ENCODE results near the gene CENPC. TPM values are rescaled to one million over a fixed set of nuclear protein-coding genes. Genes with fewer than 3 reads are reported as not detected.
"Not testable (repeated sequence)": the region's sequence is repeated elsewhere in the genome, so short reads cannot be mapped to it uniquely, and the experiment has no call there.

The CENPC gene
- total and polyA plus RNA-seq, 2 experiments from 2014 or later = 21.6 to 24.5 TPM

- not testable (repeated sequence) for ATAC-seq; H4K20me1 ChIP-seq (replicated peaks; ENCODE audit: insufficient read depth); H3K27me3 Mint-ChIP-seq (ENCODE audit: insufficient read depth, low read depth, poor library complexity); H3K4me1 ChIP-seq (ENCODE audit: insufficient read depth); H3K36me3 ChIP-seq (ENCODE audit: insufficient read depth); H3K4me3 Mint-ChIP-seq; H3K27me3 ChIP-seq (ENCODE audit: insufficient read depth); H3K4me2 ChIP-seq; H3K27ac ChIP-seq (ENCODE audit: low read depth); DNase-seq (ENCODE audit: low spot score); H3K9me2 ChIP-seq (ENCODE audit: insufficient read depth); H2AFZ ChIP-seq; H3K9me3 Mint-ChIP-seq; H3F3A ChIP-seq (replicated peaks; ENCODE audit: low read depth); H3K27ac Mint-ChIP-seq; H3K4me1 Mint-ChIP-seq; H3K4me3 ChIP-seq
- peaks cover 51% of the 10 kb centered on the region for H3K36me3 Mint-ChIP-seq (ENCODE audit: low read depth)
- H3K79me2 ChIP-seq (replicated peaks; ENCODE audit: insufficient read depth) = peaks cover 10% of the 10 kb centered on the region; the same call in 1 of the 2 replicates
These were observed 12.9 kb downstream of the CENPC start for GRCh38 chr4:67532397-67532796.

- peaks cover 6% of the 10 kb centered on the region; the same call in 2 of the 3 replicates for H3K9me3 Mint-ChIP-seq
- no peak overlapping the region for H3K4me3 Mint-ChIP-seq
- H3K27ac ChIP-seq (ENCODE audit: low read depth) = no peak overlapping the region
- H3K4me2 ChIP-seq = no peak overlapping the region
- H3K4me1 Mint-ChIP-seq = peaks cover 4% of the 10 kb centered on the region; the same call in 2 of the 3 replicates
- no peaks in the 10 kb centered on the region for H3K27me3 ChIP-seq (ENCODE audit: insufficient read depth)
- peak overlapping the region; percentile 81 for H3K27ac Mint-ChIP-seq
- peaks cover 54% of the 10 kb centered on the region for H3K36me3 Mint-ChIP-seq (ENCODE audit: low read depth)
- ATAC-seq = no peak
- H3F3A ChIP-seq (replicated peaks; ENCODE audit: low read depth) = no peaks in the 10 kb centered on the region
- H3K79me2 ChIP-seq (replicated peaks; ENCODE audit: insufficient read depth) = peaks cover 18% of the 10 kb centered on the region; the same call in 1 of the 2 replicates
- no peaks in the 10 kb centered on the region for H3K4me1 ChIP-seq (ENCODE audit: insufficient read depth)
- no peak for DNase-seq (ENCODE audit: low spot score)
- H4K20me1 ChIP-seq (replicated peaks; ENCODE audit: insufficient read depth) = no peaks in the 10 kb centered on the region
- no peak overlapping the region for H2AFZ ChIP-seq
- H3K9me2 ChIP-seq (ENCODE audit: insufficient read depth) = no peaks in the 10 kb centered on the region
- 0 out of 2 replicates have a peak, but pooled peaks cover 9% of the 10 kb centered on the region for H3K36me3 ChIP-seq (ENCODE audit: insufficient read depth)
- H3K27me3 Mint-ChIP-seq (ENCODE audit: insufficient read depth, low read depth, poor library complexity) = no peaks in the 10 kb centered on the region
- no peak overlapping the region for H3K4me3 ChIP-seq
- TF ChIP-seq, protein P1, sequence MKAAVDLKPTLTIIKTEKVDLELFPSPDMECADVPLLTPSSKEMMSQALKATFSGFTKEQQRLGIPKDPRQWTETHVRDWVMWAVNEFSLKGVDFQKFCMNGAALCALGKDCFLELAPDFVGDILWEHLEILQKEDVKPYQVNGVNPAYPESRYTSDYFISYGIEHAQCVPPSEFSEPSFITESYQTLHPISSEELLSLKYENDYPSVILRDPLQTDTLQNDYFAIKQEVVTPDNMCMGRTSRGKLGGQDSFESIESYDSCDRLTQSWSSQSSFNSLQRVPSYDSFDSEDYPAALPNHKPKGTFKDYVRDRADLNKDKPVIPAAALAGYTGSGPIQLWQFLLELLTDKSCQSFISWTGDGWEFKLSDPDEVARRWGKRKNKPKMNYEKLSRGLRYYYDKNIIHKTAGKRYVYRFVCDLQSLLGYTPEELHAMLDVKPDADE (IDR thresholded peaks at IDR 0.05) = no peak
- no peak for TF ChIP-seq EZH2 (IDR thresholded peaks at IDR 0.05; ENCODE audit: low read depth, unreplicated experiment)
- no peak for TF ChIP-seq JUNB (IDR thresholded peaks at IDR 0.05; ENCODE audit: unreplicated experiment)
- TF ChIP-seq NANOG (IDR thresholded peaks at IDR 0.05; ENCODE audit: borderline replicate concordance) = no peak
- TF ChIP-seq, protein P2, sequence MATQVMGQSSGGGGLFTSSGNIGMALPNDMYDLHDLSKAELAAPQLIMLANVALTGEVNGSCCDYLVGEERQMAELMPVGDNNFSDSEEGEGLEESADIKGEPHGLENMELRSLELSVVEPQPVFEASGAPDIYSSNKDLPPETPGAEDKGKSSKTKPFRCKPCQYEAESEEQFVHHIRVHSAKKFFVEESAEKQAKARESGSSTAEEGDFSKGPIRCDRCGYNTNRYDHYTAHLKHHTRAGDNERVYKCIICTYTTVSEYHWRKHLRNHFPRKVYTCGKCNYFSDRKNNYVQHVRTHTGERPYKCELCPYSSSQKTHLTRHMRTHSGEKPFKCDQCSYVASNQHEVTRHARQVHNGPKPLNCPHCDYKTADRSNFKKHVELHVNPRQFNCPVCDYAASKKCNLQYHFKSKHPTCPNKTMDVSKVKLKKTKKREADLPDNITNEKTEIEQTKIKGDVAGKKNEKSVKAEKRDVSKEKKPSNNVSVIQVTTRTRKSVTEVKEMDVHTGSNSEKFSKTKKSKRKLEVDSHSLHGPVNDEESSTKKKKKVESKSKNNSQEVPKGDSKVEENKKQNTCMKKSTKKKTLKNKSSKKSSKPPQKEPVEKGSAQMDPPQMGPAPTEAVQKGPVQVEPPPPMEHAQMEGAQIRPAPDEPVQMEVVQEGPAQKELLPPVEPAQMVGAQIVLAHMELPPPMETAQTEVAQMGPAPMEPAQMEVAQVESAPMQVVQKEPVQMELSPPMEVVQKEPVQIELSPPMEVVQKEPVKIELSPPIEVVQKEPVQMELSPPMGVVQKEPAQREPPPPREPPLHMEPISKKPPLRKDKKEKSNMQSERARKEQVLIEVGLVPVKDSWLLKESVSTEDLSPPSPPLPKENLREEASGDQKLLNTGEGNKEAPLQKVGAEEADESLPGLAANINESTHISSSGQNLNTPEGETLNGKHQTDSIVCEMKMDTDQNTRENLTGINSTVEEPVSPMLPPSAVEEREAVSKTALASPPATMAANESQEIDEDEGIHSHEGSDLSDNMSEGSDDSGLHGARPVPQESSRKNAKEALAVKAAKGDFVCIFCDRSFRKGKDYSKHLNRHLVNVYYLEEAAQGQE (IDR thresholded peaks at IDR 0.05; ENCODE audit: unreplicated experiment) = no peak
- TF ChIP-seq ZNF114 (CRISPR knock-in tag; IDR thresholded peaks at IDR 0.05) = no peak
- TF ChIP-seq STAT1 (IDR thresholded peaks at IDR 0.05; ENCODE audit: unreplicated experiment) = no peak
- TF ChIP-seq, protein P3, sequence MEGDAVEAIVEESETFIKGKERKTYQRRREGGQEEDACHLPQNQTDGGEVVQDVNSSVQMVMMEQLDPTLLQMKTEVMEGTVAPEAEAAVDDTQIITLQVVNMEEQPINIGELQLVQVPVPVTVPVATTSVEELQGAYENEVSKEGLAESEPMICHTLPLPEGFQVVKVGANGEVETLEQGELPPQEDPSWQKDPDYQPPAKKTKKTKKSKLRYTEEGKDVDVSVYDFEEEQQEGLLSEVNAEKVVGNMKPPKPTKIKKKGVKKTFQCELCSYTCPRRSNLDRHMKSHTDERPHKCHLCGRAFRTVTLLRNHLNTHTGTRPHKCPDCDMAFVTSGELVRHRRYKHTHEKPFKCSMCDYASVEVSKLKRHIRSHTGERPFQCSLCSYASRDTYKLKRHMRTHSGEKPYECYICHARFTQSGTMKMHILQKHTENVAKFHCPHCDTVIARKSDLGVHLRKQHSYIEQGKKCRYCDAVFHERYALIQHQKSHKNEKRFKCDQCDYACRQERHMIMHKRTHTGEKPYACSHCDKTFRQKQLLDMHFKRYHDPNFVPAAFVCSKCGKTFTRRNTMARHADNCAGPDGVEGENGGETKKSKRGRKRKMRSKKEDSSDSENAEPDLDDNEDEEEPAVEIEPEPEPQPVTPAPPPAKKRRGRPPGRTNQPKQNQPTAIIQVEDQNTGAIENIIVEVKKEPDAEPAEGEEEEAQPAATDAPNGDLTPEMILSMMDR (conservative IDR thresholded peaks at IDR 0.05; ENCODE audit: low read depth in 2 of 2) = no peak
- TF ChIP-seq ZNF462 (CRISPR knock-in tag; IDR thresholded peaks at IDR 0.05) = no peak
These were observed 13.8 kb downstream of the CENPC start for GRCh38 chr4:67531379-67531962.
